ENCODE data around the gene DHX29. TPM values are rescaled to one million over a fixed set of nuclear protein-coding genes. Genes with fewer than 3 reads are reported as not detected.

Gene DHX29
- total and polyA plus RNA-seq, 8 donors: 4.2 to 13.7 (median 11.2) TPM

DNA sequence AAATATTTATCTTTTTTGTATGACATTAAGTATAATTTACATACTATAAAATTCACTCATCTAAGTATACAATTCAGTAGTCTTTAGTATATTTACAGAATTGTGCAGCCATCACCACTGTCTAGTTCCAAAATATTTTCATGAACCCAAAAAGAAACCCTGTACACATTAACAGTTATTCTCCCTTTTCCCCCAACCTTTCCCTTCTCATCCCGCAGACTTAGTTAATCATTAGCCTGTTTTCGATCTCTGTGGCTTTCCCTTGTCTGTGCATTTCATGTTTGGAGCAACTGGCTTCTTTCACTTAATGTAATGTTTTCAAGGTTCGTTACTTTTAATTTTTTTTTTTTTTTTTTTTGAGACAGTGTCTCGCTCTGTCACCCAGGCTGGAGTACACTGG, 37.8 kb upstream of the DHX29 start:
- peak overlapping the region in 1 of 4 donors; percentile 46 for H3K27ac ChIP-seq
- H3K4me1 ChIP-seq: peaks cover 0 to 24% (median 16%) of the 10 kb centered on the region in 3 donors
- no peaks in the 10 kb centered on the region for H3K9me3 ChIP-seq
- intact Hi-C loops (cut with DNase I): no loop called here
- no peaks in the 10 kb centered on the region for H3K27me3 ChIP-seq
- ATAC-seq: peak; percentile 80 to 91 (median 89)
- TF ChIP-seq, protein P1, sequence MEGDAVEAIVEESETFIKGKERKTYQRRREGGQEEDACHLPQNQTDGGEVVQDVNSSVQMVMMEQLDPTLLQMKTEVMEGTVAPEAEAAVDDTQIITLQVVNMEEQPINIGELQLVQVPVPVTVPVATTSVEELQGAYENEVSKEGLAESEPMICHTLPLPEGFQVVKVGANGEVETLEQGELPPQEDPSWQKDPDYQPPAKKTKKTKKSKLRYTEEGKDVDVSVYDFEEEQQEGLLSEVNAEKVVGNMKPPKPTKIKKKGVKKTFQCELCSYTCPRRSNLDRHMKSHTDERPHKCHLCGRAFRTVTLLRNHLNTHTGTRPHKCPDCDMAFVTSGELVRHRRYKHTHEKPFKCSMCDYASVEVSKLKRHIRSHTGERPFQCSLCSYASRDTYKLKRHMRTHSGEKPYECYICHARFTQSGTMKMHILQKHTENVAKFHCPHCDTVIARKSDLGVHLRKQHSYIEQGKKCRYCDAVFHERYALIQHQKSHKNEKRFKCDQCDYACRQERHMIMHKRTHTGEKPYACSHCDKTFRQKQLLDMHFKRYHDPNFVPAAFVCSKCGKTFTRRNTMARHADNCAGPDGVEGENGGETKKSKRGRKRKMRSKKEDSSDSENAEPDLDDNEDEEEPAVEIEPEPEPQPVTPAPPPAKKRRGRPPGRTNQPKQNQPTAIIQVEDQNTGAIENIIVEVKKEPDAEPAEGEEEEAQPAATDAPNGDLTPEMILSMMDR (IDR thresholded peaks at IDR 0.05): no peak
- DNase-seq: no peak
- peaks cover 5 to 24% (median 15%) of the 10 kb centered on the region in 3 donors for H3K36me3 ChIP-seq
- no peak overlapping the region for H3K4me3 ChIP-seq
- 18% methylated on average over 4 of the region's 4 CpGs for WGBS, 2 donors
- no peak for FAIRE-seq

DNA sequence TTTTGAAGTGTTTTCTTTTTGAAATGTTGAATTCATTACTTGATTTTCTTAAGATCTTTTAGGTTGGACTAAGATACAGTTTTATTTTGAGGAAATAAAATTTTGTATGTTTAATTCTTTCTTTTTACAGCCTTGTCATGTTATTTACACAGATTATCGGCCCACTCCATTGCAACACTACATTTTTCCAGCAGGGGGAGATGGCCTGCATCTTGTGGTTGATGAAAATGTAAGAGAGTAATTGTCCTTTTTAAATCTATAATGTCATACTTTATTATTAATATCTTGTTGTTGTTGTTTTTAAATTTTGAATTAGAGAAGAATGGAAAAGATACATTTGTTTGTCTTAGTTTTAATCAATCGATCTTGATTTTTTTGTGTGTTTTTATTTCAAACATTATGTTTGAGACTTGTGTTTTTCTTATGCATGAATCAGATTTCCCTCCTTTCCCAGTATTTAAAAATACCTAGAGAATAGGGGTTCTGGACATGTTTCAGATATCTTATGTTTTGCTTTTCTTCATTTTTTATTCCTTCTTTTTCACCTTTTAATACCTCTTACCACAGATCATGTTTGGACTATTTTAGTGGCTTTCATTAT, 37.0 kb upstream of the DHX29 start:
- WGBS, 2 donors: 15 to 16% methylated on average over 2 of the region's 2 CpGs
- Histone ChIP-seq H3K9me3 (no peaks in the 10 kb centered on the region), H3K27me3 (no peaks in the 10 kb centered on the region), H3K27ac (no peak overlapping the region), H3K36me3 (peaks cover under 1 to 16% (median 8%) of the 10 kb centered on the region in 3 donors), H3K4me3 (no peak overlapping the region), H3K4me1 (peaks cover 0 to 24% (median 16%) of the 10 kb centered on the region in 3 donors)
- intact Hi-C loops (cut with DNase I): no loop called here
- TF ChIP-seq, protein P1 (IDR thresholded peaks at IDR 0.05): peak; percentile 56 to 80 (median 66)
- ATAC-seq (peak; percentile 83 to 93 (median 88)), DNase-seq (peak in 3 of 6 donors; percentile 33 to 64 (median 38)), FAIRE-seq (peak; percentile 95)

DNA sequence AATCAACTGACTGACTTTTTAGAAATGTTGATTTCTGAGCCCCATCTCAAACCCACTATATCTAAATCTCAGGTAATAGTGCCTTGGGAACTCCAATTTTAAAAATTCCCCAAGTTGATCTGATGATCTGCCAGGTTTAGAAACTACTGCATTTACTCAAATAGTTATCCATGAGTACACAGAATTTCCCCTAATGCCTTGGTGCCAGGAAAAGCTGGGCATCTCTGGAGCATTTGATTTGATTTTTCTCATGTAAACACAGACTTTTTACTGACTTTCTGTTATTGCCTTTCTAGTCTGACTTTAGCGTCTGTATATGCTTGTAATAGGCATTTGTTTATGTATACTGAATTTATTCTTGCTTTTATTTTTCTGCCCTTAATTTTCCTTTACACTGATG, 36.1 kb upstream of the DHX29 start:
- Histone ChIP-seq H3K27me3 (no peaks in the 10 kb centered on the region), H3K9me3 (no peaks in the 10 kb centered on the region), H3K4me3 (no peak overlapping the region), H3K27ac (no peak overlapping the region), H3K36me3 (peaks cover 0 to 13% (median 6%) of the 10 kb centered on the region in 3 donors), H3K4me1 (peaks cover 0 to 24% (median 16%) of the 10 kb centered on the region in 3 donors)
- TF ChIP-seq, protein P1 (IDR thresholded peaks at IDR 0.05): no peak
- ATAC-seq (no peak), FAIRE-seq (no peak), DNase-seq (no peak)
- WGBS, 2 donors: 56 to 60% methylated on average over 1 of the region's 1 CpG
- intact Hi-C loops (cut with DNase I): no loop called here

DNA sequence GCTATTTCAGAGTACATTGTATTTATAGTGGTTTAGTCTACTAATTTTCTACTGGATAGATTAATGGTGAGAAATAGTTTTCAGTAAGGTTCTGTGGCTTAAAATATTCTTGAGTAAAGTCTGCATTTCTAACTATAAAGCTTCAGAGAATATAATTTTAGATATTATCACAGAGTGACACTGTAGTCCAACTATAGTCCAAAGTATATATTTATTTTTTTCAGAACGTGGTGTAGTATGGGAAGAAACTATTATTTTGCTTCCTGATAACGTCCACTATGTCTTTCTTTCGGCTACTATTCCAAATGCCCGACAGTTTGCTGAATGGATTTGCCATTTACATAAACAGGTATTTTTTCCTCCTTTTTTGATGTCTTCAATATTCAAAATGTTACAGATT, 35.6 kb upstream of the DHX29 start:
- intact Hi-C loops (cut with DNase I): no loop called here
- Histone ChIP-seq H3K36me3 (peaks cover 0 to 13% (median 6%) of the 10 kb centered on the region in 3 donors), H3K27me3 (no peaks in the 10 kb centered on the region), H3K27ac (no peak overlapping the region), H3K4me3 (no peak overlapping the region), H3K4me1 (peaks cover 0 to 24% (median 16%) of the 10 kb centered on the region in 3 donors), H3K9me3 (no peaks in the 10 kb centered on the region)
- no peak for FAIRE-seq
- TF ChIP-seq, protein P1 (IDR thresholded peaks at IDR 0.05): no peak
- no peak for ATAC-seq
- 41 to 47% methylated on average over 4 of the region's 4 CpGs for WGBS, 2 donors
- DNase-seq: no peak

DNA sequence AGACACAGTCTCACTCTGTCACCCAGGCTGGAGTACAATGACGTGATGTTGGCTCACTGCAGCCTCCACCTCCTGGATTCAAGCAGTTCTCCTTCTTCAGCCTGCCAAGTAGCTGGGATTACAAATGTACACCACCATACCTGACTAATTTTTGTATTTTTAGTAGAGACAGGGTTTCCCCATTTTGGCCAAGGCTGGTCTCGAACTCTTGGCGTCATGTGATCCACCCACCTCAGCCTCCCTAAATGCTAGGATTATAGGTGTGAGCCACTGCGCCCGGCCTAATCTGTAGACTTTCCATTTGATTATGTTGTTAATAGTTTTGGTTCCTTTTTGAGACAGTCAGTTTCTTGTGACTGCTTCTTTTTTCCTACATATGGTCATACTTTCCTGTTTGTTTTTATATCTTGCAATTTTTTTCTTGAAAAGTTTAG, 31.3 kb upstream of the DHX29 start:
- no peak for FAIRE-seq
- intact Hi-C loops (cut with DNase I): no loop called here

More for the DNA sequence above, 31.3 kb upstream of the DHX29 start:
- TF ChIP-seq, protein P1 (IDR thresholded peaks at IDR 0.05): no peak
- no peak overlapping the region for H3K4me3 ChIP-seq
- ATAC-seq (no peak), DNase-seq (no peak)
- H3K27ac ChIP-seq: no peak overlapping the region
- no peaks in the 10 kb centered on the region for H3K9me3 ChIP-seq
- WGBS, 2 donors: 93 to 94% methylated on average over 5 of the region's 5 CpGs
- peaks cover 0 to 9% (median 8%) of the 10 kb centered on the region in 3 donors for H3K4me1 ChIP-seq
- no peaks in the 10 kb centered on the region for H3K27me3 ChIP-seq
- H3K36me3 ChIP-seq: peaks cover 0 to under 1% (median 0%) of the 10 kb centered on the region in 3 donors

Data from pancreas (tissue), 10 donors.